Upper lobe of left lung (tissue), 4 donors: ENCODE measurements around the gene PDLIM4.

Source experiments
- CTCF ChIP-seq, 6 experiments: fragments of 450-650 bp in 4 of 6; fragments of 200-600 bp in 2 of 6; sonication (generic) in 2 of 6; IDR thresholded peaks; one replicate each; pipeline ENCODE4 v1.5.1; 2016 to 2019; ENCODE audit warnings: antibody characterized with exemption in 6 of 6
- EP300 ChIP-seq, 4 donors: sonication (generic); formaldehyde crosslinking; IDR thresholded peaks; one replicate each; pipeline ENCODE4 v1.5.1; 2017; ENCODE audit warnings: antibody characterized with exemption in 4 of 4, control low read depth in 2 of 4
- POLR2A ChIP-seq, 4 donors: fragments of 450-650 bp; IDR thresholded peaks; one replicate each; pipeline ENCODE4 v1.5.1; 2016 to 2017; ENCODE audit warnings: antibody characterized with exemption in 4 of 4, mild to moderate bottlenecking in 2 of 4
- POLR2AphosphoS5 ChIP-seq, 2 donors: sonication (generic); formaldehyde crosslinking; IDR thresholded peaks; one replicate each; pipeline ENCODE4 v1.5.1; 2017; ENCODE audit warnings: antibody characterized with exemption in 2 of 2

- no peak for TF ChIP-seq CTCF (IDR thresholded peaks at IDR 0.05)
- no peak for TF ChIP-seq POLR2A (IDR thresholded peaks at IDR 0.05)
- TF ChIP-seq POLR2AphosphoS5 (IDR thresholded peaks at IDR 0.05) = no peak
- no peak for TF ChIP-seq EP300 (IDR thresholded peaks at IDR 0.05)
Observed at GRCh38 chr5:132253452-132254320, 3.8 kb upstream of the PDLIM4 start.
